SK-N-SH treated with all-trans-retinoic acid at 6 μM for 48 hours (cell line): ENCODE results near the gene ZFAND5.

Source experiments
- ATAC-seq: fragments of 200-7000 bp; cut with Tn5 transposase; 3 replicates; pipeline ENCODE4 v1.9.1; 2020; ENCODE audit warnings: mild to moderate bottlenecking, moderate library complexity
- ARNTL ChIP-seq: fragments of 450-650 bp; formaldehyde crosslinking; IDR thresholded peaks from 2 replicates; pipeline ENCODE4 v1.5.0; 2020; ENCODE audit warnings: low read depth, mild to moderate bottlenecking, moderate library complexity, borderline replicate concordance
- BACH2 ChIP-seq: fragments of 250-450 bp; sonication (Bioruptor Pico); IDR thresholded peaks from 2 replicates; pipeline ENCODE4 v1.9.0; 2021; ENCODE audit warnings: mild to moderate bottlenecking, borderline replicate concordance
- CSDC2 ChIP-seq: fragments of 250-450 bp; sonication (Bioruptor Pico); IDR thresholded peaks from 2 replicates; pipeline ENCODE4 v1.5.0; 2020; ENCODE audit warnings: mild to moderate bottlenecking, moderate library complexity
- ESRRG ChIP-seq: fragments of 250-450 bp; sonication (Bioruptor Pico); IDR thresholded peaks from 2 replicates; pipeline ENCODE4 v1.6.1; 2021; ENCODE audit warnings: mild to moderate bottlenecking
- GLIS3 ChIP-seq: fragments of 250-450 bp; sonication (Bioruptor Pico); IDR thresholded peaks from 2 replicates; pipeline ENCODE4 v1.5.0; 2020; ENCODE audit warnings: mild to moderate bottlenecking, moderate library complexity
- OSR1 ChIP-seq: fragments of 250-450 bp; sonication (Bioruptor Pico); IDR thresholded peaks from 2 replicates; pipeline ENCODE4 v1.8.0; 2022; ENCODE audit warnings: moderate library complexity, mild to moderate bottlenecking, inconsistent platforms
- POU6F1 ChIP-seq: fragments of 250-450 bp; sonication (Bioruptor Pico); IDR thresholded peaks from 2 replicates; pipeline ENCODE4 v1.8.0; 2021; ENCODE audit warnings: low read depth, mild to moderate bottlenecking, moderate library complexity, borderline replicate concordance
- PPARA ChIP-seq: fragments of 250-450 bp; sonication (Bioruptor Pico); IDR thresholded peaks from 2 replicates; pipeline ENCODE4 v1.5.0; 2020; ENCODE audit warnings: mild to moderate bottlenecking, borderline replicate concordance
- RARB ChIP-seq: fragments of 250-450 bp; sonication (Bioruptor Pico); IDR thresholded peaks from 2 replicates; pipeline ENCODE4 v1.8.0; 2021; ENCODE audit warnings: mild to moderate bottlenecking, moderate library complexity
- SNAI2 ChIP-seq: fragments of 250-450 bp; sonication (Bioruptor Pico); IDR thresholded peaks from 2 replicates; pipeline ENCODE4 v1.5.0; 2020; ENCODE audit warnings: mild to moderate bottlenecking, moderate library complexity
- TCF4 ChIP-seq: fragments of 250-450 bp; sonication (Bioruptor Pico); IDR thresholded peaks from 2 replicates; pipeline ENCODE4 v1.8.0; 2021; ENCODE audit warnings: mild to moderate bottlenecking, moderate library complexity, borderline replicate concordance
- ZFP3 ChIP-seq: fragments of 250-450 bp; sonication (Bioruptor Pico); IDR thresholded peaks from 2 replicates; pipeline ENCODE4 v1.5.0; 2020; ENCODE audit warnings: mild to moderate bottlenecking, moderate library complexity
- ZFP30 ChIP-seq: fragments of 450-650 bp; formaldehyde crosslinking; IDR thresholded peaks from 2 replicates; pipeline ENCODE4 v1.5.0; 2022; ENCODE audit warnings: mild to moderate bottlenecking, moderate library complexity
- ZNF565 ChIP-seq: fragments of 450-650 bp; formaldehyde crosslinking; conservative IDR thresholded peaks from 2 replicates; pipeline ENCODE4 v1.5.0; 2020; ENCODE audit warnings: low read depth, mild to moderate bottlenecking, moderate library complexity
- ZNF8 ChIP-seq: fragments of 450-650 bp; formaldehyde crosslinking; IDR thresholded peaks from 2 replicates; pipeline ENCODE4 v1.5.0; 2020; ENCODE audit warnings: mild to moderate bottlenecking, moderate library complexity
- TF ChIP-seq, protein P1 (sequence below): fragments of 250-450 bp; sonication (Bioruptor Pico); IDR thresholded peaks from 2 replicates; pipeline ENCODE4 v1.5.0; 2020; ENCODE audit warnings: mild to moderate bottlenecking, moderate library complexity
- TF ChIP-seq, protein P2 (sequence below): fragments of 250-450 bp; sonication (Bioruptor Pico); IDR thresholded peaks from 2 replicates; pipeline ENCODE4 v1.8.0; 2020; ENCODE audit warnings: mild to moderate bottlenecking, moderate library complexity, borderline replicate concordance
- TF ChIP-seq, protein P3 (sequence below): fragments of 250-450 bp; sonication (Bioruptor Pico); IDR thresholded peaks from 2 replicates; pipeline ENCODE4 v1.5.1; 2021; ENCODE audit warnings: mild to moderate bottlenecking, moderate library complexity

The ZFAND5 gene

DNA sequence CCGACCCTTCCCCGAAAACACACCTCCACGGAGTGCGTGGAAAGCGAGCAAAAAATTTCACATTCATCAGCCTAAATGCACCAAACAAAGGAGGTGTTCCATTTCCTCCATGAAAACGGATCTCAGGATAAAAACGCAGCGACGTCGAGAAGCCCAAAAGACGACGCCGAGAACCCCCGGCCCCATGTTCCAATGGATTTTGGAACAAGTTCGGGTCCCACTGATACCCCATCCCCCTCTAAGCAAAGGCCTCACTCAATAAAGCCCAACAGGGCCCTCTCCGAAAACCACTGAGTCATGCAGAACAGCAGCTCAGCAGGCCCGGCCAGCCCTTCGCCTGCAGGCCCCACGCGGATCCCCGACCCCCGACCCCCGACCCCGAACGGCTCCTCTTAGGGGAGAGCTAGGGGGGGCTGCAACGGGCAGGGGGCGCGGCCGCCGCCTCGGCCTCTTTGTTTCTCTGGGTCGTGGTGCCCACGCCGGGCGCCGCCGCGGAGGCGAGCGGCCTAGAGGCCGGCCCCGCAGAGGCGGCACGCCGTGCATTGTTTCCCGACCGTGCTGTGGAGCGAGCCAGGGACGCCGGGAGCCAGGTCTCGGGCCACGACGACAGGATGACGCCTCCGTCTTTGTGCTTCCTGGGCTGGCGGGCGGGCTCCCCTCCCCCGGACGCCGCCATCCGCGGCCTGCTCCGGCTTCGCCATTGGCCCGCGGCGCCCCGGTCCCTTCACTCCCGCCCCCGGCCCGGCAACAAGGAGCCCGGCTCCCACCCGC is 915 bp downstream of the ZFAND5 start (continued):
- TF ChIP-seq, protein P1, sequence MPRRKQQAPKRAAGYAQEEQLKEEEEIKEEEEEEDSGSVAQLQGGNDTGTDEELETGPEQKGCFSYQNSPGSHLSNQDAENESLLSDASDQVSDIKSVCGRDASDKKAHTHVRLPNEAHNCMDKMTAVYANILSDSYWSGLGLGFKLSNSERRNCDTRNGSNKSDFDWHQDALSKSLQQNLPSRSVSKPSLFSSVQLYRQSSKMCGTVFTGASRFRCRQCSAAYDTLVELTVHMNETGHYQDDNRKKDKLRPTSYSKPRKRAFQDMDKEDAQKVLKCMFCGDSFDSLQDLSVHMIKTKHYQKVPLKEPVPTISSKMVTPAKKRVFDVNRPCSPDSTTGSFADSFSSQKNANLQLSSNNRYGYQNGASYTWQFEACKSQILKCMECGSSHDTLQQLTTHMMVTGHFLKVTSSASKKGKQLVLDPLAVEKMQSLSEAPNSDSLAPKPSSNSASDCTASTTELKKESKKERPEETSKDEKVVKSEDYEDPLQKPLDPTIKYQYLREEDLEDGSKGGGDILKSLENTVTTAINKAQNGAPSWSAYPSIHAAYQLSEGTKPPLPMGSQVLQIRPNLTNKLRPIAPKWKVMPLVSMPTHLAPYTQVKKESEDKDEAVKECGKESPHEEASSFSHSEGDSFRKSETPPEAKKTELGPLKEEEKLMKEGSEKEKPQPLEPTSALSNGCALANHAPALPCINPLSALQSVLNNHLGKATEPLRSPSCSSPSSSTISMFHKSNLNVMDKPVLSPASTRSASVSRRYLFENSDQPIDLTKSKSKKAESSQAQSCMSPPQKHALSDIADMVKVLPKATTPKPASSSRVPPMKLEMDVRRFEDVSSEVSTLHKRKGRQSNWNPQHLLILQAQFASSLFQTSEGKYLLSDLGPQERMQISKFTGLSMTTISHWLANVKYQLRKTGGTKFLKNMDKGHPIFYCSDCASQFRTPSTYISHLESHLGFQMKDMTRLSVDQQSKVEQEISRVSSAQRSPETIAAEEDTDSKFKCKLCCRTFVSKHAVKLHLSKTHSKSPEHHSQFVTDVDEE (CRISPR knock-in tag) = no peak
- no peak for TF ChIP-seq ESRRG

DNA sequence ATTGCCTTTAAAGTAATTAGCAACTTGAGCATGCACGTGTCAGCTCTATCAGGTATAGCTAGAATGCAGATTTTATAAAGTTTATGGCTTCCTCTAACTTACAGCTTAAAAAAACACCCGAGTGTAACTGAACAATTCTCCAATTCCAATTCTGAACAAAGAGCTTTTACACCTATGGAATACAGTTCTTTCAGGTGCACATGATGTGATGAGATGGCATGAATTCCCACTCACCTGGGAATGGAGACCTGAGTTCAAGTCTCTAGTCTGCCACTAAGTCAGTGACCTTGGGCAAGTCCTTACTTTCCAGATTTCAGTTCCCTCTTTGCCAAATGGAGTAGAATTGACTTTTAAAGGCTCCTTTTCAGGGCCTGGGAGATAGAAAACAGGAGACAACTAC is 1.8 kb downstream of the ZFAND5 start:
- ATAC-seq = no peak
- no peak for TF ChIP-seq SNAI2 (CRISPR knock-in tag)
- TF ChIP-seq BACH2 (CRISPR knock-in tag) = no peak
- TF ChIP-seq ZFP30 (CRISPR knock-in tag) = no peak
- no peak for TF ChIP-seq ARNTL (CRISPR knock-in tag)
- no peak for TF ChIP-seq RARB
- TF ChIP-seq POU6F1 (CRISPR knock-in tag) = no peak
- no peak for TF ChIP-seq ZFP3
- no peak for TF ChIP-seq CSDC2
- no peak for TF ChIP-seq ZNF8 (CRISPR knock-in tag)
- TF ChIP-seq OSR1 (CRISPR knock-in tag) = no peak
- TF ChIP-seq, protein P2, sequence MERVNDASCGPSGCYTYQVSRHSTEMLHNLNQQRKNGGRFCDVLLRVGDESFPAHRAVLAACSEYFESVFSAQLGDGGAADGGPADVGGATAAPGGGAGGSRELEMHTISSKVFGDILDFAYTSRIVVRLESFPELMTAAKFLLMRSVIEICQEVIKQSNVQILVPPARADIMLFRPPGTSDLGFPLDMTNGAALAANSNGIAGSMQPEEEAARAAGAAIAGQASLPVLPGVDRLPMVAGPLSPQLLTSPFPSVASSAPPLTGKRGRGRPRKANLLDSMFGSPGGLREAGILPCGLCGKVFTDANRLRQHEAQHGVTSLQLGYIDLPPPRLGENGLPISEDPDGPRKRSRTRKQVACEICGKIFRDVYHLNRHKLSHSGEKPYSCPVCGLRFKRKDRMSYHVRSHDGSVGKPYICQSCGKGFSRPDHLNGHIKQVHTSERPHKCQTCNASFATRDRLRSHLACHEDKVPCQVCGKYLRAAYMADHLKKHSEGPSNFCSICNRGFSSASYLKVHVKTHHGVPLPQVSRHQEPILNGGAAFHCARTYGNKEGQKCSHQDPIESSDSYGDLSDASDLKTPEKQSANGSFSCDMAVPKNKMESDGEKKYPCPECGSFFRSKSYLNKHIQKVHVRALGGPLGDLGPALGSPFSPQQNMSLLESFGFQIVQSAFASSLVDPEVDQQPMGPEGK (CRISPR knock-in tag) = no peak
- TF ChIP-seq, protein P3, sequence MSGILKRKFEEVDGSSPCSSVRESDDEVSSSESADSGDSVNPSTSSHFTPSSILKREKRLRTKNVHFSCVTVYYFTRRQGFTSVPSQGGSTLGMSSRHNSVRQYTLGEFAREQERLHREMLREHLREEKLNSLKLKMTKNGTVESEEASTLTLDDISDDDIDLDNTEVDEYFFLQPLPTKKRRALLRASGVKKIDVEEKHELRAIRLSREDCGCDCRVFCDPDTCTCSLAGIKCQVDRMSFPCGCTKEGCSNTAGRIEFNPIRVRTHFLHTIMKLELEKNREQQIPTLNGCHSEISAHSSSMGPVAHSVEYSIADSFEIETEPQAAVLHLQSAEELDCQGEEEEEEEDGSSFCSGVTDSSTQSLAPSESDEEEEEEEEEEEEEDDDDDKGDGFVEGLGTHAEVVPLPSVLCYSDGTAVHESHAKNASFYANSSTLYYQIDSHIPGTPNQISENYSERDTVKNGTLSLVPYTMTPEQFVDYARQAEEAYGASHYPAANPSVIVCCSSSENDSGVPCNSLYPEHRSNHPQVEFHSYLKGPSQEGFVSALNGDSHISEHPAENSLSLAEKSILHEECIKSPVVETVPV = no peak
- no peak for TF ChIP-seq ZNF565 (CRISPR knock-in tag)
- no peak for TF ChIP-seq TCF4 (CRISPR knock-in tag)
- no peak for TF ChIP-seq GLIS3 (CRISPR knock-in tag)

DNA sequence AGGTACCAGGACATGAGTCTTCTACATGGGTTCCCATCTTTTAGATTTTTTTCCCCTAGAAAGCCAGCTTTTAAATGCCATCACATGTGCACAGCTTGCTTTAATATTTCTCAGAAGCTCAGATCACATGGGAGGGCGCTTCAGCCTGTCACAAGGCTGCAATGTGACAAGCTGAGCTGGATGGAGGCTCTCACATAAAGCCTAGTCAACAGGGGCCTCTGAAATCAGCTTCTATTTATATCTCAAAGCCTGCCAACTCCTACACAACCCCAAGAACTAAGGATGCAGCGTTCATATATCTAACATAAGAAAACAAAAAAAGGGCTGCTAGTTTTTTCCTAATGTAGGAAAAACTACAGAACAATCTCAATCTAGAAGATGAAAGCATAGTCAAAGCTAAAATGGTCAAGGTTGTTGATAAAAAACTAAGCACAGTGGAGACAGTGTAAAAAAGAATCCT is 2.3 kb downstream of the ZFAND5 start:
- peak; percentile 98 for TF ChIP-seq ZFP3
- TF ChIP-seq PPARA = no peak
- ATAC-seq = peak; percentile 20

DNA sequence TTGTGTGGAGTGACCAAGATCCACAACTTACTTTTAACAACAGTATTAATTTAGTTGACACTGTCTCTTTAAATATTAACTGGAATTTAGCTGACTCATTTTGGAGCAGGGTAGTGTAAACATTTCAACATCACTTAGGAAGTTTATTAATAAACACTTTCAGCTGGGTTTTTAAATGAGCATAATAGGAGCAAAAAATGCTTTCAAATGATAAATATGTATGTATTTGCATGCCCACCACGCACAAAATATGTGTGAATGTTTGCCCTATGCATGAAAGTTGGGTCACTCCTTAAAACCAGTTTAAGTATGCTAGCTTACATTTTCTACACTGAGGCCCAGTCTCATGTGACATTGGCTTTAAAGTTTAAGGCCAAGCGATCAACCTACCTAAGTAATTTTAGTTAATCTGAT is 2.9 kb downstream of the ZFAND5 start:
- no peak for ATAC-seq

More for the DNA sequence above, 2.9 kb downstream of the ZFAND5 start:
- TF ChIP-seq, protein P2 (CRISPR knock-in tag) = no peak
